GM21423 (cell line): ENCODE data around the gene ITGA11.

ENCODE experiments used
- ATAC-seq: cut with Tn5 transposase; IDR thresholded peaks from one replicate; pipeline ENCODE4 v1.9.1; 2021; ENCODE audit warnings: mild to moderate bottlenecking, moderate library complexity; ENCODE audit not compliant: unreplicated experiment

The ITGA11 gene

DNA sequence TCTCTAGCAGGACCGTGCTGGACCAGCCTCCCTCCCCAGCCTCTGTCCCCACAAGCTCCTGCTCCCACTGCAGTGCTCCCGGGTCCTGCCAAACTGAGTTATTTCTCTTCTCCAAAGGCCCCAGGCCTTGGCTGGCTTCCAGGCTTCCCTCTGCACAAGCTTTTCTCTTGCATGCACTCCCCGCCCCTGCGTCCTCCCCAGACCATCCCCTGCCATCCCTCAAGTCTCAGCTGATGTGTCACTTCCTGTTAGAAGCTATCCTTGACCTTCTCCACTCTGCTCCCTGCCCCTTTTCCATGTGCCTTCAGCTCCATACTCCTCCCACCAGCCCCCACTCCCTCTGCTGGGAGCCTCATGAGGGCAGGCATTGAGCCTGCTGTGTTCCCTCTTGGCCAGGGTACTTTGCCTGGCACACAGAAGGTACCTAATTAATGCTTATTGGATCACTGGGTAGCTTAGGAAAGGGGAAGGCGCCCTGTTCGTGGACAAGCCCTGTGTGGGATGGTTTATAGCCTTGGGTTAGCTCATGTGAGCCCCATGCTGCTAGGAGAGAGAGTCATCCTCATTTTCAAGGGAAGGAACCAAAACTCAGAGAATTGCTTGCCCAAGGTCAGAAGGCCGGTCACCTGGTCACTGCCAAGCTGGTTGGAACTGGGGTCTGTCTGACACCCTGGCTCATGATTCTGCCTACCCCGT is 98.0 kb downstream of the ITGA11 start:
- ATAC-seq: no peak

DNA sequence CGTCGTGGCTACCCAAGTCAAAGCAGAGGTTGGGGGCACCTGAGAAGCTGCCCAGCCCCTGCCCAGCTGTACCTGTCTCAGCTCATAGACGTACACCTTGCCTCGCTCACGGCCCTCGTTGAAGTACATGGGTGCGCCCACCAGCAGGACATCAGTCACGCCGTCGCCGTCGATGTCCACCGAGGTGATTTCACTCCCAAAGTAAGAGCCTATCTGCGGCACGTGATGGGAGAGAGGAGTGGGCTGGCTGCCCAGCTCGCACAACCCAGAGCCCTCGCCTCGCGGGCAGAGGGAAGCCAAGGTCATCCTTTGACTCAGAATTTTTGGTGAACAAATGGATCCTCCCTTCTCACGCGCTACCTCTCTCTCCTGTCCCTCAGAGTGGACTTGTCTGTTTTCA is 99.7 kb downstream of the ITGA11 start:
- ATAC-seq: no peak

DNA sequence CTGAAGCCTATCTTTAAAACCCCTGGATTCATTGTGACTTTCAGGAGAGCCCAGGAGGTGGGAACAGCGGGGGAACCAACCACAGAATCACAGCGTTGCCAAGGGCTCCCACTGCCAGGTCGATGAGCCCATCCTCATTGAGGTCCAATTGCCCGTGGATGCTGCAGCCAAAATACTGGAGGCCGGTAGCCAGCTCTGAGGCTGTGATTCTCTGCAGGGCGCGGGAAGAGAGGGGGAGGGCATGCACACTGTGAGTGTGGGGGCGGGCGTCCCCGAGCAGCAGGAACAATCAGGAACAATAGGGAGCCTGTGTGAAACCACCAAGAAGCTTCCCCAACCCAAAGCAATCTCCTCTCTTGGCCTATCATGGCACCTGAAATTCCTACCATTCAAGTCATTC is 101.1 kb downstream of the ITGA11 start:
- no peak for ATAC-seq

DNA sequence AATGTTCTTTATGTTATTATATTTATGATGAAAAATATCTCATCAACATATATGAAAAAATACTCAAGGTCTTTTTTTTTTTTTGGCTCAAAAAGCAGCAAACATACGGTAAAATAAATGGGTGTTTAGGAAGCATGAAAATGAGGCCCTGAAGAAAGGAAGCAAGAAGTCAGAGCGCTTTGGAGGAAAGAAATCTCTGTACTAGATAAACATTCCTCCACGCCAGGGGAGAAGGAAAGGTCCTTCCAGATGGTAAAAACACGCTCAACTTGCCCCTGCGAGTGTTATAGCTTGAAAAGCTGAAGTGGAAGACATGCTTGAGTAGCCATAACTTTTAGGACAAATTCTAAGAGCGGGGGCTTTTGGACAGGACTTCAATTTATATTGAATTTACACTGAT is 101.5 kb downstream of the ITGA11 start:
- ATAC-seq: no peak

DNA sequence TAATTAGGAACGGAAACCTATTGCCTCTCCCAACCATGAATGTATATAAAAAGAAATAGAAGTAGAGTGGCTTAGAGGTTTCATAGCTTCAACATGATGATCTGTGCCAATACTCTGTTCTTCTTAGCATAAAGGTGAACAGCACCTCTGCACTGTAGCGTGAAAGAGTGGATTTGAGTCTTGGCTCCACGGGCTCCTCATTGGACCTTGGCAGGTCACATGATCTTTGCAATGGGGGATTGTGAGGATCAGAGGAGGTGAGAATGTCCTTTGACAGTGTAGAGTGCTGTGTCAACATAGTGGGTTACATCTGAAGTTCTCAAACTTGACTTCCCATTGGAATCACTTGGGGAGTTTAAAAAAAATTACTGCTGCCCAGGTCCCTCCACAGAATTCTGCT is 103.0 kb downstream of the ITGA11 start:
- no peak for ATAC-seq

DNA sequence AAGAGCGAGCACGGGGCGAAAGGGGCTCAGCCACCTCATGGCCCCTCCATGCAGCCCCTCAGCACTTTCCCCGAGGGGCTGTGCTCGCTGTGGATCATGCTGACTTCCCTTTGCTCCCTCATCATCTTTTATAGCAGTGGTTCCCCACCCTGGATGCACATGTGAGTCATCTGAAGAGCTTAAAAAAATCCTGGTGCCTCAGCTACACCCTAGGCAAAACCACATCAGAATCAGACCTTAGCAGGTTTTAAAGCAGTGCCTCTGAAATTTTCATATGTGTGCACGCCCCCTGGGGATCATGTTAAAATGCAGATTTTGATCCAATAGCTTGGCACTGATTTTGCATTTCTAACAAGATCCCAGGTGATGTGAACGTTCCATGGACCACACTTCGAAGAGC is 103.5 kb downstream of the ITGA11 start:
- ATAC-seq: no peak

DNA sequence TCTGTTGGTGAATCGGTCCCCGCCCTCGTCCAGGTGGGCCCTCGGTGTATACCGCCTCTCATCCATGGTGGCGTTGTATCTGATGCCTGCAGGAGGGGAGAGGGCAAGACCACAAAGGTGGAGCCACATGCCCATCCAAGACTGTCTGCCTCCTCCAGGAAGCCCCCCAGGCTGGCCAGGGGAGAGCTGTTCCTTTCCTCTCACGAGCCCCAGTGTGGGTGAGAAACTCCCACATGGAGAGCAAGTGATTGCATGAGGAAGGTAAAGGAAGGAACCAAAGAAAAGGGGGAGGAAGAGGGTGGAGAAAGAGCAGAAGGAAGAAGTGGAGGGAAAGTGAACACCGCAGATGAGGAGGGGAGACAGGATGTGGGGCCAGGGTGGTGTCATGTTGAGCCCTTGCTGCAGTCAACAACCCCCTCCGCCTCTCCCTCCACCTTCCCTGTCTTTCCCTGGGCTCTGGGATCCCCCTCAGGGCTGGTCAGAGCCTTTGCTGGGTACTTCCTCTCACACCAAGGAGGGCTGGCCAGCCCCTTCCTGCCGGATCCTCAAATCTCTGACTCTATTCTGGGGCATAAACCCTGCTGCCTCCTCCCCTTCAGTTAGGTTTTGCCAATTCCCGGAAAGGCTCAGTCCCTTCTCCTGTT is 105.1 kb downstream of the ITGA11 start:
- ATAC-seq: no peak

DNA sequence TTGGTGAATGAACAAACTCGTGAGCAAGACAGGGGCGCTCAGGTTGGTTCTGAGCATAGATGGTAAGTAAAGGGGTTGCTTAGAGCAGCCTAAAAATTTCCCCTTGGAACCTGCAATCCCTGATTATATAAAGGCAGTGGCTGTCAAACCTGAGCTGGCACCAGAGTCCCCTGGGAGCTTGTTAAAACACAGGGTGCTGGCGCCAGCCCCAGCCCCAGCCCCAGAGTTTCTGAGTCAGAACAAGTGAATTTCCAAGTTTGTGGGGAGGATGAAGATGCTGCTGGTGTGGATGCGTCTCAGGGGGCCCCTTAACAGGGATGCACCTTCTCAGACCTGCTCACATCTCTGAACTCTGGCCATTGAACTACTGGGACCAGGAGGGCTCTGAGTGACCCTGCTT is 106.2 kb downstream of the ITGA11 start:
- ATAC-seq: no peak

DNA sequence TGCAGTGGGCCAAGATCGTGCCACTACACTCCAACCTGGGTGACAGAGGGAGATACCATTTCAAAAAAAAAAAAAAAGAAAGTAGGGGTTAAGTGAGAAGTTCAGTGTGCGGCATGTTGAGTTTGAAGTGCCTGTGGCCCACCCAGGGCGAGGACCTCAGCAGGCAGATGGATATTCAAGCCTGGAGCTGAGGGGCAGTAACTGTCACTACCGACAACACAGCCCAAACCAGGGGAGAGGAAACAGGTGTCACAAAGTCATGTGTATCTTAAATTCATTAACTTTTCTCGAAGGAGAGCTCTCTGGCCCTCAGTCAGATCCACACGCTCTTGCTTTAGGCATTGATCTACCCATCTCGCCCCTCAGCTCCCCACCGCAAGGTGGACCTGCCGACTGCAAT is 109.2 kb downstream of the ITGA11 start:
- ATAC-seq: no peak

DNA sequence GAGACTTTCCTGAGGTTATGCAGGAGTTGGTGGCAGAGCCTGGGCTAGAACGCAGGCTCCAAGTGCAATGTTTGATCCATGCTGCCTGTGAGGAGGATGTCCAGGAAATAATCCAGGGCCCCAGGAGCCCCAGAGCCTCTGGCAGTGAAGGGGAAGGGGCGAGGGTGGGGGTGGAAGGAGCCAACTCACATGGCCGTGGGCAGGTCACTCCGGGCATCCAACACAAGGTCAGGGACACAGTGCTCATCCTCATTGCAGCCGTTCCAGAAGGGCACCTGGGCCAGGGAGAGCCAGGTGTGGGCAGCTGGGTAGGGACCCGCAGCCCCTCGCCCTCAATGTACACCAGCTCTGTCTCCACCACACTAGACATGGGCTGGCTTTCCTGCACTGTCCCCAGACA is 110.7 kb downstream of the ITGA11 start:
- no peak for ATAC-seq

DNA sequence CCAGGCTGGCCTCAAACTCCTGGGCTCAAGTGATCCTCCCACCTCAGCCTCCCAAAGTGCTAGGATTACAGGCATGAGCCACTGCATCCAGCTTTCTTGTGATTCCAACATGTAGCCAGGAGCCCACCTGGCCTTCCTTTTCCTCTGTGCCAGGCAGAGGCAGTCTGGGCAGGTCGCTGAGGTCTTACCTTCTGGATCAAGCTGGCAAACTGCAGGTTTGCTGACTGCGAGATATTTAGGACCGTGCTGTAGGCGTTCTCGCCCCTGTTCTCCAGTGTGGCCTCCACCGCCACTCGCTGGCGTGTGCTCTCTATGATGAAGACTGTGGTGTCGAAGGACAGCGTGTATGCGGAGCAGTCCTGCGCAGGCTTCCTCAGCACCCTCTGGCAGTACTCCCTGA is 112.0 kb downstream of the ITGA11 start:
- ATAC-seq: no peak

DNA sequence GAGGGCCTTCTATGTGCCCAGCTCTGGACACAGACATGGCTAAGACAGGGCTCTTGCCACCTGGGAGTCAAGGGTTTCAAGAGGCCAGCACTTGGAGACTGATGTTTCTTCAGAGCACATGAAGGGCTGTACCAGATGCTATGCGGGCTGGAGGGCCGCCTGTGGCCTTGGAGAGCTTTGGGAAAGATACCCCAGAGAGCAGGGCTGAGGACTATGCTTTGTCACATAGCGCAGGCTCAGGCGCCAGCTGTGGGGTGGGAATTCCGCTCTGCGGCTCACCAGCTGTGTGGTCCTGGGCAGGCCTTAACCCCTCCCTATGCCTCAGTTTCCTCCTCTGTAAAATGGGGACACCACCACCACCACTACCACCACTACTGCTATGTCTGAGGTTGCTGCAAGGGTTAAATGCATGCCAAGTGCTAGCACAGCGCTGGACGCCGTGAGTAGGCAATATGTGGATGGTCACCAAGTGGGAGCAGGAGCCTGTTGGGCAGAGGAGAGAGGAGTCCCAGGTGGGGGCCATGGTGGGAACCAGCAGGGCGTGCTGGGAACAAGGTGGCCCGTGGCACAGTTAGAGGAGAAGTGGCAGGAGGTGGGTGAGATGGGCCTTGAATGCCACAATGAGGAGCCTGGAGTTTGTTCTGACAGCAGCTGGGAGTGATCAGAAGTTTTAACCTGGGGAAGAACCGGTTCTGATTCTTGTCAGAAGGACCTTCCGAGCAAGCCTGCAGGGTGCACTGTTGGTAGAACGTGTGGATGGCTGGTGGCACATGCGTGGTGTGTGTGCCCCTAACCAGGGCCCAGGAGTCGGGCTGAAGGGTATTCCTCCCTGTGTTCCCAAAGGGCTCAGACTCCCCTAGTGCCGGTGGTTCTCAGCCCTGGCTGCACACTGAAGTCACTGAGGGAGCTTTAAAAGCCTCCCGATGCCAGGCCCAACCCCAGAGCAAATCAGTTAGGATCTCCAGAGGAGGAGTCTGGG is 112.7 kb downstream of the ITGA11 start:
- ATAC-seq: no peak

DNA sequence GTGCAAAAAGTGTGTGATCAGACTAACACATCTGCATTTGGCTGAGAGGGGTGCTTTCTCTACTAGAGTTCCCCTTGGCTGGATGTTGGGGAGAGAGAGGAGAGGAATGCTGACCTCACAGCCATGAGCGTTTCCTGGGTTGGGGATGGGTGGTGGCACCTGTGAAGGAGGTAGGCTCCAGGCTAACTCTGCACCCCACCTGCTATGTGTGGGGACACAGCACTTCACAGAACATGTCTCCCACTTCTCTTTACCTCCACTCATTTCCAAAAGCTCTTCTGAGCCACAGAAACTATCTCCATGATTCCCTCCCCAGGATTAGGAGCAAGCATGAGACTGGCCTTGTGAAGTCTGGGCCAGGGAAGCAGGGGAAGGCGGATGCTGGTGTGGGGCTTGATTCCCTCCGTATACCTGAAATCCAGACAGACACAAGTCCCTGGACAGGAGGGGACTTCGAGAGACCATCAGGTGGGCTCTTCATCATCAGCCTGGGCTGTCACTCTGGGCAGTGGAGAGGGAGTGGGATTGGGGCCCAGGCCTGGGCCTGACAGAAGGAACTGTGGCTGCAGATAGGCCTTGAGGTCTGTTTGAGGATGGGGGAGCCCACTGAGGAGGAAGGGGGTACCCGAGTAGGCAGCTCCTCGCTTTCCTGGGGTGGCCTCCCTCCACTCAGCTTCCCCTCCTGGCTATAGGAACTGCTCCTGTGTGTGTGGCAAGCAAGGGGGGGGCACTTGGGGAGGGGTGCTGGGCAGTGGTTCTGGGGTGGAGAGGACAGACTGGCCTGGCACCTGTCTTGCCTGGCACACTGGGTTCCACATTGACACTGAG is 113.7 kb downstream of the ITGA11 start:
- ATAC-seq: no peak

DNA sequence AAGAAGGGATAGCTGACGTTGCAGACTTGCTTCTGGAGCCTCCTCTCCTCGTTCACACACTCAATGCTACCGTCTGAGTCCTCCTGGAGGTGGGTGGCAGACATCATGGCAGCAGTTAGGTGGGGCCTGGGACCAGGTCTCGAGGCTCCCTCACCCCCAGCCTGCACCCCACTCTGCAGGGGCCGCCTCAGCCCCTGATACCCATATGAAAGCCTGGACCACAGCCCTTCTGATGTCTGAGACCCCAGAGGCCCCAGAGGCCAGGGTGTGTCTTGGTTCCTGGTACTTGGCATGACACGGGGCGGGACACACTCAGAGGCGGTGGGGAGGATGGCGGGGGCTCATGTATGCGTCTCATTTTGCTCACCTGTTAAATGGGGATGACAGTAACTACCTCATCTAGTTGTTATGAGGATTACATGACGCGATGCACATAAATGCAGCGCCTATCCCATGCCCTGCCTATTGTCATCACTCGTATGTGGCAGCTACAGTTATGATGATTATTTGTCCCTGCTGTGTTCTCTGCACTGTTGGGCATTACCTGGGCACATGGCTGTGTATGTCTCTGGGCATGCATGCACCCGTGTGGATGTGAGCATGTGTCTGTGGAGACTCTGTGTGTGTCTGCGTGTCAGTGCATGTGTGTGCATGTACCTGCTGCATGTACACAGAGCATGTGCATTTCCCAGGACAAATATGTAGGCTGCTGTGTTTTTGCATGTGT is 114.5 kb downstream of the ITGA11 start:
- no peak for ATAC-seq

DNA sequence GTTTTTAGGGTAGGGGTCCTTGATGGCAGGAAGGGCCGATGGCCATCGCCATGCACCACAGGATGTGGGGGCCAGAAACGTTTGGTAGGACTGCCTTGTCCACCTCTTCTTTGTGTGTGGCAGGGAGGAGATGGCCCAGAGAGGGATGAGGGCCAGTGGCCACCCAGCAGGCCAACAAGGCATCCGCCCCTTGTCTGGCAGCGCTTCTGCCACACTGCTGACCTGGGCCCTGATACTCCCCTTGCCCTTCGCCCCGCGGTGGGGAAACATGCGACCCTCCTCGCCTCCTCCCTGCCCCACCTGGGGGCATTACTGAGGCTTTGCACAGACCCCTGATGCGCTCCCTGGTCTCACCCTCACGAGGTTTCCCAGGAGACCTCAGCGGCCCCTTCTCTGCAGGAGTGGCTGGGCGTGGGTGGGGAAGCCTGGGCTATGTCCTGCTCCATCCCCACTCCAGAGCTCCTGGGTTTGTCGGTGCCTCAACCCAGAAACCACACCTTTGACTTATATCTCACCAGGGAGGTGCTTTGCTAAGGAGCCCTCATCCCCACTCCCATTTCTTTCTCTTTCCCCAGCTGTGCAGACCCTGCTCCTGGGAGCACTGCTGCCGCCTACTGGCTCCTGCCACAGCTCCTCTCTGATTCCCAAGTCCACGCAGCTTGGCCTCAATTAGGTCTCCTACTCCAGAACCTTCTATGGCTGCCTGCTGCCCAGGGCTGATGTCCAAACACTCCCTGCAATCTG is 115.7 kb downstream of the ITGA11 start:
- no peak for ATAC-seq

DNA sequence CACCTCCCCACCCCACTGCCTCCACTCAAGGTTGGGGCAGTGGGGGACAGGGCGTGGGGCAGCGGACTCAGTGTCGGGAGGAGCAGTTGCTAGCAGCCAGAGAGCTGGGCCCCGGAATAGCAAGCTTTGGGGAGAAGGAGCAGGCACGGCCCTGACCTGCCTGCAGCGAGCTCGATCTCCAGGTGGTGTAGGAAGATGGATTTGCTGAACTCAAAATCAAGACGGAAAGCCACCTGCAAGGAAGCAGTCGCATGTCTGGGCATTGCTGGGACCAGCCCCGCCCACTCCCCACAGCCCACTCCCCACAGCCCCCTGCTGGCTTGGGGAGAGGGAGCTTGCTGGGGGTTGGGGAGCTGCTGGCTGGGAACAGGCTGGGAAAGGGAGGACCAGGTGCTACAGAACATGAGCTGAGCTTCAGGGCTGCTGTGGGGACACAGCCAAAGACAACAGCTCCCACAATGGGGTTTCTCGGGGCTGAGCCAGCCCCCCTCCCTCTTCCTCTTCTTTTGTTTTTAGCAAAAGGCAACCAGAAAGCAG is 116.4 kb downstream of the ITGA11 start:
- no peak for ATAC-seq

DNA sequence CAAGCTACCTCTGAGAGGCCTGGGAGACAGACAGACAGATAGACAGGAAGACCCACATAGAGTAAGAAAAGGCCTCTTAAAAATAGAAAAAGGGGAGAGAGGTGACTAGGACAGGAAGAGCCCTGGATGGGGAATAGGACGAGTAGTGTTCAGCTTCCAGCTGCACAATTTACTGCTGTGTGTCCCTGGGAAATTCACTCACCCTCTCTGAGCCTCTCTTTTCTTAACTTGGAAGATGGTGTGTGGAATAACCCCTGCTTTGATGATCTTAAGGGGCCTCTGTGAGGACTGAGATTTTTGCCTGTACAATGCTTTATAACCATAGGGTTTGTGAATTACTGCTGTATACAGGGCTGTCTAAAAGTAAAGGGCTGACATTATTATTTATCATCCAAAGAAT is 116.9 kb downstream of the ITGA11 start:
- no peak for ATAC-seq

DNA sequence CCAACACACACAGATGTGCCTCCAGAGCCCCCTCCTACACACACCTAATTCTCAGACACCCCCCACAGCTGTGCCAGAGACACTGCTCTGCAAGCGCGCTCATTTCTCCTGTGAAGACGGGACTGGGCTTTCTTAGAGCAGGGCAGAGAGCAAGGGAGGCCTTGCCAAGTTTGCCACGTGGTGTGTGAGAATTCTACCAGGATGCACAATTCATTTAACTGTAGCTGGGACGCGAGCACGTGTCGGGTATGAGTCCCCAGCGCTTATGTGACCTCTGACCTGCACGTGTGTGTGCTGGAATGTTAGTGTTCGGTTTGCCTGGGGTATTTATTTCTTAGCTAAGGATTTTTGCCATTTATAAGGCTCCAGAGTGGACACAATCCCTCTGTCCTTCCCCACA is 117.4 kb downstream of the ITGA11 start:
- ATAC-seq: no peak
